Parathyroid adenoma (tissue), 2 donors: ENCODE results near the gene LRP1B.

Experiments used
- H2AFZ ChIP-seq: fragments of 300-600 bp; sonication (generic); one replicate; pipeline ENCODE4 v1.7.0; 2017; ENCODE audit warnings: antibody characterized with exemption, mild to moderate bottlenecking
- H3K27ac ChIP-seq: fragments of 300-600 bp; sonication (generic); one replicate; pipeline ENCODE4 v1.7.0; 2017
- H3K27me3 ChIP-seq: fragments of 300-600 bp; sonication (generic); one replicate; pipeline ENCODE4 v1.7.0; 2017; ENCODE audit warnings: low read length; ENCODE audit not compliant: control insufficient read depth, insufficient read depth
- H3K36me3 ChIP-seq: fragments of 300-600 bp; sonication (generic); one replicate; pipeline ENCODE4 v1.7.0; 2017; ENCODE audit warnings: low read length; ENCODE audit not compliant: control insufficient read depth, insufficient read depth
- H3K4me1 ChIP-seq: fragments of 300-600 bp; sonication (generic); one replicate; pipeline ENCODE4 v1.7.0; 2017; ENCODE audit warnings: control low read depth
- H3K4me2 ChIP-seq: fragments of 300-600 bp; sonication (generic); one replicate; pipeline ENCODE4 v1.7.0; 2017; ENCODE audit warnings: low read length
- H3K4me3 ChIP-seq: fragments of 300-600 bp; sonication (generic); one replicate; pipeline ENCODE4 v1.7.0; 2017; ENCODE audit warnings: low read depth, low read length
- H3K79me2 ChIP-seq: fragments of 300-600 bp; sonication (generic); one replicate; pipeline ENCODE4 v1.7.0; 2017; ENCODE audit warnings: control low read depth
- H3K9ac ChIP-seq: fragments of 300-600 bp; sonication (generic); one replicate; pipeline ENCODE4 v1.7.0; 2017; ENCODE audit warnings: mild to moderate bottlenecking
- H3K9me3 ChIP-seq: fragments of 300-600 bp; sonication (generic); one replicate; pipeline ENCODE4 v1.7.0; 2017; ENCODE audit warnings: low read length; ENCODE audit not compliant: control insufficient read depth
- TF ChIP-seq, protein P1 (sequence below): fragments of 300-600 bp; sonication (generic); IDR thresholded peaks from one replicate; pipeline ENCODE4 v1.7.0; 2017; ENCODE audit warnings: antibody characterized with exemption, mild to moderate bottlenecking
- donor health status: primary hyperparathyroidism.

Gene LRP1B

DNA sequence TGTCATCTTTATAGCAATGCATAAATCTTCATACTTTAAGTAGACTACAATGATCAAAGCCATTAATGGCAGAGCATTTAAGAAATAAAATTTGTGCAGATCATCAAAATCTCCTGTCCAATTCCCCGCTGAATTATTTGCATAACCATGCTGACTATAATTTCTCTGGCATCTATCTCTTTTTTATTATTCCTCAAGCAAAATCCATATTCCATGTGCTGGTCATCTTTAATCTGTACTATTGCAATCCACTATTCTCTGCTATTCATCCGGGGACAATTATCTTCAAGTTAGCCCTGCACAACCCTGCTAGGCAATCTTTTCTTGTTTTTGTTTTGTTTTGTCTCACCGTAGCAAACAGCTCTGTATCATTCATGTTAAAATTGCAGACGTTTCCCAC is 1881.0 kb downstream of the LRP1B start:
- H3K27me3 ChIP-seq, result no peaks in the 10 kb centered on the region
- H3K36me3 ChIP-seq, result no peaks in the 10 kb centered on the region
- H3K79me2 ChIP-seq, result no peaks in the 10 kb centered on the region
- no peaks in the 10 kb centered on the region for H3K4me1 ChIP-seq
- H2AFZ ChIP-seq, result no peak overlapping the region
- H3K9ac ChIP-seq, result no peak overlapping the region
- H3K4me2 ChIP-seq, result no peak overlapping the region
- no peaks in the 10 kb centered on the region for H3K9me3 ChIP-seq
- no peak overlapping the region for H3K4me3 ChIP-seq
- TF ChIP-seq, protein P1, sequence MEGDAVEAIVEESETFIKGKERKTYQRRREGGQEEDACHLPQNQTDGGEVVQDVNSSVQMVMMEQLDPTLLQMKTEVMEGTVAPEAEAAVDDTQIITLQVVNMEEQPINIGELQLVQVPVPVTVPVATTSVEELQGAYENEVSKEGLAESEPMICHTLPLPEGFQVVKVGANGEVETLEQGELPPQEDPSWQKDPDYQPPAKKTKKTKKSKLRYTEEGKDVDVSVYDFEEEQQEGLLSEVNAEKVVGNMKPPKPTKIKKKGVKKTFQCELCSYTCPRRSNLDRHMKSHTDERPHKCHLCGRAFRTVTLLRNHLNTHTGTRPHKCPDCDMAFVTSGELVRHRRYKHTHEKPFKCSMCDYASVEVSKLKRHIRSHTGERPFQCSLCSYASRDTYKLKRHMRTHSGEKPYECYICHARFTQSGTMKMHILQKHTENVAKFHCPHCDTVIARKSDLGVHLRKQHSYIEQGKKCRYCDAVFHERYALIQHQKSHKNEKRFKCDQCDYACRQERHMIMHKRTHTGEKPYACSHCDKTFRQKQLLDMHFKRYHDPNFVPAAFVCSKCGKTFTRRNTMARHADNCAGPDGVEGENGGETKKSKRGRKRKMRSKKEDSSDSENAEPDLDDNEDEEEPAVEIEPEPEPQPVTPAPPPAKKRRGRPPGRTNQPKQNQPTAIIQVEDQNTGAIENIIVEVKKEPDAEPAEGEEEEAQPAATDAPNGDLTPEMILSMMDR, result no peak
- H3K27ac ChIP-seq, result no peak overlapping the region

DNA sequence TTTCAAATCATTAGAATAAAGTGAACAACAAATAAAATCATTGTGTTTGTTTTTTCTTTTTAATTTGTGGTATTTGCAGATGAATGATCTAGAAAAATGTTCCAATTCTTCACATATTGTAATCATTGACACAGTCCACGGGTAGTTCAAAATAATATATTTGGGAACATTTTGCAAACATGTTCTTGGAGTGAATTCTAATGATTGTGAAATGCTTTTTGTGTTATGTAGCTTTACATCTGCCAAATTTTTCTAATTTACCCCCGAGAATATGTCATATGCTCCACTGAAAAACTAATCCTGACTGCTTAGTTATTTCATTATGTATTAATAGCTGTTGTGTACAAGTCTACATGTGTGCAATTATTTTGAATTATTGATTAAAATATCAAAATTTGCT is 1882.2 kb downstream of the LRP1B start:
- no peaks in the 10 kb centered on the region for H3K4me1 ChIP-seq
- H3K9ac ChIP-seq, result no peak overlapping the region
- no peaks in the 10 kb centered on the region for H3K9me3 ChIP-seq
- no peak overlapping the region for H3K4me2 ChIP-seq
- no peak overlapping the region for H3K27ac ChIP-seq
- no peaks in the 10 kb centered on the region for H3K36me3 ChIP-seq
- no peak overlapping the region for H3K4me3 ChIP-seq
- no peaks in the 10 kb centered on the region for H3K27me3 ChIP-seq
- TF ChIP-seq, protein P1, result no peak
- no peaks in the 10 kb centered on the region for H3K79me2 ChIP-seq
- no peak overlapping the region for H2AFZ ChIP-seq

DNA sequence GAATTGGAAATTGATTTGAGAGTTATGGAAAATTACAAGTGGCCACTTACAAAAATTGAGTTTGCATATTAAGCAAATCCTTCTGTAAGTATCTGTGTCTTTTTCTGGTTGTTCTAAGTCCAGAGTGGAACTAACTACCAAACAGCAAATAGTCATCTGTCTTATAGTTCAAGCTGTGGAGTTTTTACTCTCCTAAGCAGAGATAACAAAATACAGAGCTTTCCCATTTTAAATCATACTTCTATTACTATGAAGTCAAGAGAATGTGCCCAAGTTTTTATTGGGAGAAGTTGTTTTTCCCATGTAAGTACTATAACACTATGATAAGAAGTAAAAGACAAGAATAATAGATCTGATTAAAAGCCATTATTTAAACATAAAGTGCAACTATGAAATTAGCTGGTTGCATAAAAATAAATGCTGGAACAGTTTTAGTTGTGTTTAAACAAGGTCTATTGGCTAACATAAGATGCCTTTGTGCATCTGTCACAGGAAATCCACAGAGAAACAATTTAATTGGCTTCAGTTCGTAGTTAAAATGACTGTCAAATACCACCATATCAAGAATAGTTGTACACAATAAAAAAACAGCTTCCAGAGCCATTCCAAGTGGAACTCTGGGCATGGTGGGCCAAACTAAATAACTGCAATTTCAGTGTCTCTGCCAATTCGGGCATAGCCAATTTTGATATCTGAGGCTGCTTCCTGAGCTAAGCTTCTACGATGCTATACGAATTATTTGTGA is 1883.2 kb downstream of the LRP1B start:
- Histone ChIP-seq H3K4me3 (no peak overlapping the region), H3K79me2 (no peaks in the 10 kb centered on the region), H3K9me3 (no peaks in the 10 kb centered on the region), H3K36me3 (no peaks in the 10 kb centered on the region), H2AFZ (no peak overlapping the region), H3K4me2 (no peak overlapping the region), H3K4me1 (no peaks in the 10 kb centered on the region), H3K9ac (no peak overlapping the region), H3K27ac (no peak overlapping the region), H3K27me3 (no peaks in the 10 kb centered on the region)
- TF ChIP-seq, protein P1, result no peak

DNA sequence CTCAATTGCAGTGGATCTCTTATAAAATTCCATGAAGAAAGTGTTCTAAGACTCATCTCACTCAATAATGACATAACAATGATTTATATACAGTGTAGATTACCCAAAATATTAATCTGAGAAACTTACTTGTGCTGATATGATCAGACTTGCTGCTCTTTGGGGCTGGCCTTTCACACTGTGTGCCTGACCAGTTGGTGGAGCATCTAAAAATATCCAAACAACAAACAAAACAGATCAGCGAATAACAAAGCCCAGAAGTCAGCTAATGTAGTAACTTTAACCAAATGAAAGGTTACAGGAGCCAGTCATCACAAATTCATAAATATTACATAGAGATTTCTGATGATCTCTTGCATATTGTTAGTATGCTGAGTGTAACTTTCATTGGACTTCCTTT is 1883.9 kb downstream of the LRP1B start:
- Histone ChIP-seq H3K9ac (no peak overlapping the region), H3K36me3 (no peaks in the 10 kb centered on the region), H3K4me3 (no peak overlapping the region), H3K27me3 (no peaks in the 10 kb centered on the region), H3K4me2 (no peak overlapping the region), H3K79me2 (no peaks in the 10 kb centered on the region), H3K27ac (no peak overlapping the region), H3K4me1 (no peaks in the 10 kb centered on the region), H3K9me3 (no peaks in the 10 kb centered on the region), H2AFZ (no peak overlapping the region)
- TF ChIP-seq, protein P1, result no peak

DNA sequence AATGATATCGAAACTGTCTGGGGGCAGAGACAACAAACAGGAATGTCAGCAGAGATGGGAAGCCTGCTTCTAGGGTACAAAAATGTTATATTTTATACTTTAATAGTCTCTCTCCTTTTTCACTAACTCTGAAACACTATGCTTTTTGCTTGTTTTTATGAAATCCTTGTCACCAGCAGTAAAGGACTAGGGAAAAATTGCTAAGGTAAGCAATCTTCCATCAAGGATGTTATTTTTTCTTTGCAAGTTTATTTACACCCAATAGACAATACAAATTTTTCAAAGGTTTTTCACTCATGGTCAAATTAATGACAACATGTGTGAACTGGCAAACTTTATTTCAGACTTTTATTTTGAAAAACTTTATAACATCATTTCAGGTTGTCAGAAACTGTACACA is 1884.8 kb downstream of the LRP1B start:
- Histone ChIP-seq H3K4me3 (no peak overlapping the region), H3K36me3 (no peaks in the 10 kb centered on the region), H3K27ac (no peak overlapping the region), H3K4me1 (no peaks in the 10 kb centered on the region), H2AFZ (no peak overlapping the region), H3K9me3 (no peaks in the 10 kb centered on the region), H3K27me3 (no peaks in the 10 kb centered on the region), H3K4me2 (no peak overlapping the region), H3K9ac (no peak overlapping the region), H3K79me2 (no peaks in the 10 kb centered on the region)
- TF ChIP-seq, protein P1, result no peak
